DND-41 (cell line): ENCODE results near the gene CRABP1.

Experiments
- EZH2 ChIP-seq: IDR thresholded peaks from 3 replicates; pipeline ENCODE4 v1.6.1; 2012; ENCODE audit warnings: borderline replicate concordance, low read depth, mild to moderate bottlenecking, moderate library complexity, low read length, inconsistent platforms; ENCODE audit not compliant: severe bottlenecking
- TF ChIP-seq, protein P1 (sequence below): IDR thresholded peaks from 2 replicates; pipeline ENCODE4 v1.5.1; 2012; ENCODE audit warnings: borderline replicate concordance, low read length, moderate library complexity, mild to moderate bottlenecking; ENCODE audit not compliant: poor library complexity, severe bottlenecking; ENCODE audit errors: extremely low read depth

GRCh38 chr15:78324144-78324543 is 16.0 kb upstream of the CRABP1 start:
- TF ChIP-seq, protein P1, sequence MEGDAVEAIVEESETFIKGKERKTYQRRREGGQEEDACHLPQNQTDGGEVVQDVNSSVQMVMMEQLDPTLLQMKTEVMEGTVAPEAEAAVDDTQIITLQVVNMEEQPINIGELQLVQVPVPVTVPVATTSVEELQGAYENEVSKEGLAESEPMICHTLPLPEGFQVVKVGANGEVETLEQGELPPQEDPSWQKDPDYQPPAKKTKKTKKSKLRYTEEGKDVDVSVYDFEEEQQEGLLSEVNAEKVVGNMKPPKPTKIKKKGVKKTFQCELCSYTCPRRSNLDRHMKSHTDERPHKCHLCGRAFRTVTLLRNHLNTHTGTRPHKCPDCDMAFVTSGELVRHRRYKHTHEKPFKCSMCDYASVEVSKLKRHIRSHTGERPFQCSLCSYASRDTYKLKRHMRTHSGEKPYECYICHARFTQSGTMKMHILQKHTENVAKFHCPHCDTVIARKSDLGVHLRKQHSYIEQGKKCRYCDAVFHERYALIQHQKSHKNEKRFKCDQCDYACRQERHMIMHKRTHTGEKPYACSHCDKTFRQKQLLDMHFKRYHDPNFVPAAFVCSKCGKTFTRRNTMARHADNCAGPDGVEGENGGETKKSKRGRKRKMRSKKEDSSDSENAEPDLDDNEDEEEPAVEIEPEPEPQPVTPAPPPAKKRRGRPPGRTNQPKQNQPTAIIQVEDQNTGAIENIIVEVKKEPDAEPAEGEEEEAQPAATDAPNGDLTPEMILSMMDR, result no peak
- TF ChIP-seq EZH2, result no peak
